Measurements from ENCODE around the gene FHIP1A. TPM values are rescaled to one million over a fixed set of nuclear protein-coding genes. Genes with fewer than 3 reads are reported as not detected.

FHIP1A gene
- total RNA-seq, 1 donor = under 0.01 TPM

DNA sequence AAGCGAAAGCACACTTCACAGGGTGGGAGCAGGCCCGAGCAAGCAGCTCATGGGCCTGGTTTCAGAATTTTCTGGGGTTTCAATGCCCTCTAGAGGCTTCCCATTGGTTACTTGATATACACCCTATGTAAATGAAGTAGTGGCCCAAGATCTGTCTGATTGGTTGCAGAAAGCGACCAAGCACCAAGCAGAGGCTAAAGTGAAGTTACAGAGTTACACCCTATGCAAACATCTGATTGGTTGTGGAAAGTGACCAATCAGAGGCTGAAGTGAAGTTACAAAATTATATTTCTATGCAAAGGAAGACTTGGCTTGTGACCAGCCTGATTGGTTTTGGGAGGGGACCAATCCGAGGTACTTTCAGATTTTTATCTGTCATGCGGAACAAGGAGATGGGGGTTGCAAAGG is 8.2 kb downstream of the FHIP1A start:
- DNase-seq (ENCODE audit: low read depth in 2 of 3, low spot score in 2 of 3) = peak in 1 of 3 donors; percentile 2

DNA sequence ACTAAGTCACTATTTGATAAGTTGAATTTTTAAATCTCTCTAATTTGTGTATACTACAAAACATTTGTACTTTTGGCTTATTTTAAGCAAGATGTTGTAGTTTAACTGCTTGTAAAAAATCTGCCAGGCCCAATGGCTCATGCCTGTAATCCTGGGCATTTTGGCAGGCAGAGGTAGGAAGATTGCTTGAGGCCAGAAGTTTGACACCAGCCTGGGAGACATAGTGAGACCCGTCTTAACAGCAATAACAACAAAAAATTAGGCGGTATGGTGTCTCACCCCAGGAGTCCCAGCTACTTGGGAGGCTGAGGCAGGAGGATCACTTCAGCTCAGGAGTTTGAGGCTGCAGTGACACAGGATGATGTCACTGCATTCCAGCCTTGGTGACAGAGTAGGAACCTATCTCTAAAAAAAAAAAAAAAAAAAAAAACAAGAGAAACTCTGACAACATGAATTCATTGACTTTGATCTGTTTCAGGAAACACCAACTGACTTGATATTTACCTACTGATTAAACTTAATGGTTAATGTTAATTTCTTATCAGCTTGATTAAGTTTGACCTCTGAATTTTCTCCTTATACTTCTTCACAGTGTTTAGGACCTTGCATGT is 8.9 kb downstream of the FHIP1A start:
- DNase-seq (ENCODE audit: low read depth in 2 of 3, low spot score in 2 of 3) = no peak

DNA sequence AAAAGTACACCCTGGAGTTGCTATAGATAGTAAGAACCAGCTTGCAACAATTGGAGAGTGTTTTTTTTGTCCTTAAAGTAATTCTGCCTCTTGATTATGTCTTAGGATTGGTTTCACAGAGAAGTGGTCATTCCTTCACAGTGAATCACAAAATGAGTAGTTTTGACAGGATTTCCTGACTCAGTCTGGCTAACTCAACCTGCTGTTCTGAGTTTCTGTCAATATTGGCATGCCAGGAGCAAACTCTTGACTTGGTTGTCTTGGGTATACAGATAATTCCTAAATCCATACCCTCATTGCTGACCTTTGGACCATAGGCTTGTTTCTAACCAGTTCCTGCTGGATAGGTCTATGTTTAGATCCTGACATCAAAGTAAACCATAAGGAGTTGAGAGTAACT is 9.4 kb downstream of the FHIP1A start:
- no peak for DNase-seq (ENCODE audit: low read depth in 2 of 3, low spot score in 2 of 3)

DNA sequence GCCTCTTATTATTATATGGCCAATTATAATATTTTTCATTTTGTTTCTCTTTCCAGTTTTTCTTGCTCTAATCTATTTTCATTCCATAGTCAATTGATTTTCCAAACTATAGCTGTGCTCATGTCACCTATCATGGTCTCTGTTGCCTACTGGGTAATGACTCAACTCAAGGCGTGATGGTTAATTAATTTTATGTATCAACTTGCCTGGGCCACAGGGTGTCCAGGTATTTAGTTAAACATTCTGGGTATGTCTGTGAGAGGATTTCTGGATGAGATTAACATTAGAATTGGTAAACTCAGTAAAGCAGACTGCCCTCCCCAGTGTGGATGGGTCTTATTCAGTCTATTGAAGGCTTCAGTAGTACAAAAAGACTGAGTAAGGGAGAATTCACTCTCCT is 9.9 kb downstream of the FHIP1A start:
- DNase-seq (ENCODE audit: low read depth in 2 of 3, low spot score in 2 of 3) = no peak

DNA sequence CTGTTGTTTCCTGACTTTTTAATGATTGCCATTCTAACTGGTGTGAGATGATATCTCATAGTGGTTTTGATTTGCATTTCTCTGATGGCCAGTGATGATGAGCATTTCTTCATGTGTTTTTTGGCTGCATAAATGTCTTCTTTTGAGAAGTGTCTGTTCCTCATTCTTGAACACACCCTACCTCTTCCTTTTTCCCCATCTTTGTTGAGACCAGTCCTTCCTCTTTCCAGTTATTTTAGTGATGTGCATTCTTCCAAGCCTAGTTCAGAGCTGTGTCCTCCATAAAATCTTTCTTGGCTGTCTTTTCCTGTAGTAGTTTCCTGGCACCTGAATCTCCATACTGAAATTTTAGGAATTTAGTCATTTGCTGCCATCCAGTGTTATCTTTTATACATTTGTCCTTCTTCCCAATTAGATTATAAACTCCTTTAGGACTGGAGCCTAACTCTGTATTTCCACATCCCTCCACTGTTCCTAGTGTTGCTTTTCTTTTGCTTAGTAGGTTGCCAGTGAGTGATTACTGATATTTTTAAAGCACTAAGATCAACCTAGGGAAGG is 11.4 kb downstream of the FHIP1A start:
- DNase-seq (ENCODE audit: low read depth in 2 of 3, low spot score in 2 of 3) = no peak

DNA sequence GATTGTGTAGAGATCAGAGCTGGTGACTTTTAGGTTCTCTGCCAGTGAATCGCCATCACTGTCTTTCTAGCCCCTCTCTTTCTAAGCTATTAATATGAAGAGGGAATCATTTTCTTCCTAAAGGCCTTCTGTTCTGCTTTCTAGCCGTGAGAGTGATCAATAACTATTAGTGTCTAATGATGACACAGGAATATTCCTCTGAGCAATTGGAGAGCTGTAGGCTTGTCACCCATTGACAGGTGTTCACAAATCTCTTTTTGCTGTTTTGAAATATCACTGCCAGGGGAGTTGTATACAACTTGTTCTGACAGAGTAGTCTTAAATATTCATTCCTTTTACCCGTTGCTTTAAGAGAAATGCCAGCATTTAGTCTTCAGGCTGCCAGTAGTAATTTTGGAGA is 13.9 kb downstream of the FHIP1A start:
- no peak for DNase-seq (ENCODE audit: low read depth in 2 of 3, low spot score in 2 of 3)

DNA sequence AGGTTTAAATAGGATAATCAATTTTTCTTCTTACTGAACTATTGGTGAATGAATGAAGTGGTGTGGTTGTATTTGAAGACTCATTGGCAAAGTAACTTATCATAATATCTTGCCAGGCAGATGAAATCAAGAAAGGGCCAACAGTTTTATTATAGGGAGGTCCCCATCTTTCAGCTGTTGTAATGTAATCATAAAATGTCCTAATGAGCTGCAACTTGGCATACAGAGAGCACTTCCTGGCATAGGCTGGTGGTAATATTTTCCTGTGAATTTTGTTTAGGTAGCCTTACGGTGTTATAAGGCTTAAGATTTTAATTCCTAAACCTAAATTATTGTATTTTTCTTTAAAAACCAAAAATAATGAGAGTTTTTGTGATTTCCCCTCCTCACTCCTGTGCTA is 17.5 kb downstream of the FHIP1A start:
- DNase-seq (ENCODE audit: low read depth in 2 of 3, low spot score in 2 of 3) = no peak

DNA sequence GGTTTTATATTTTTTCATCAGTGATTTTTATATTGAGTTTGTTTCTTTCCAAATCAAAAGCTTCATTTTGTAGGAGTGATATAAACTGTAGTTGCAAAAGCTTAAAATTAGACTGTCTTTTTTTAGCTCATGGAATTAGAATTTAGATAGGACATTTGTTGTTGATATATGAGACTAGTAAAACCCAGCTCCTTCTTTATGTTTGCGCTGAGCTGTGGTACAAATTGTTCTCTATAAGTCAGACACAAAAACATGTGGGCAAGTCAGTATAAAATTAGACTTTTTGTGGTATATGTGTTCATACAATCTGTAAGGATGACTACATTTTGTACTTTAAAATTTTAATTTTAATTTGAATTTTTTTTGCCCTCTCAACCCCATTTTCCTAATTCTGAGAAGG is 18.3 kb downstream of the FHIP1A start:
- no peak for DNase-seq (ENCODE audit: low read depth in 2 of 3, low spot score in 2 of 3)

DNA sequence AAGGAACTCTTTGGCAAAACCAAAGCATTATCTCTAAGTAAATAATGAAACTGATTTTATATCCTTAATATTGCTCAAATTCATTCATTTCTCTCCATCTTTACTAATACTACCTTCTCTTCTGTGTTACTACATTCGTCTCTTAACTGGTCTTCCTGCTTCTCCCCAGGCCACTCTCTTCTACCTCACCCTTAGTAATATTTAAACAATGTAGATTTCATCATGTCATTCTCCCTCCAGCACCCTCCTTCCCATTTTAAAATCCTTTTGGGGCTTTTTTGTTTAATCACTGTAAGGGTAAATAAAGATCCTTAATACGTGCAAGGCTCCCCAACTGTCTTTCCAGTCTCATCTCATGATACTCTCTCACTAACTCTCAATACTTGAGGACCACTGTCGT is 19.4 kb downstream of the FHIP1A start:
- no peak for DNase-seq (ENCODE audit: low read depth in 2 of 3, low spot score in 2 of 3)

DNA sequence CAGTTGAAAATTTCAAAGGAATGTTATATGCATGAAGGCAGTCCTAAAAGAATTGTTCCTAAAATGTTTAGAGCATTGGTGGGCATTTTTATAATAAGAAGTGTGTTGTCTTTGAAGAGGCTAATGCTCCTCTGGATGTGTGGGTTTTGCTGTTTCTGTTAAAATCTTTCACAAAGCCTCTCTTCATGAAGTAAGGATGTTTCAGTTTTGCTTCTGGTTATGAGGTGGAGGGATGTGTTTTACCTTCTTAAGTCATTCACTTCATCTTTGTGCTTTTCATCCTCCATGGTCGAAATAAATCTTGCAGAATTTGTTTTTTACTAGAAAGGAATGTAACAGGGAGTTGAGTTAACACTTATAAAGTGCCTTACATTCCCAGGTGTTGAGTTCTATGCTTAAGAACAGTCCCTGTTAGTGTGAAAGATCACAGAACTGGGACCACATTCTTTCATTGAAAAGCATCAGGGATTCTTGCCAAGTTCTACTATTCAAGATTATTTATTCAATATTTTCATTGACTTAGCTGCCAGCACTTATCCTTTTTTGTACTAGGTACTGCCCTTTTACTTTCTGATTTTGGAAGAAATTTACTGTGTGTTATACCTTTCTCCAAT is 21.1 kb downstream of the FHIP1A start:
- no peak for DNase-seq (ENCODE audit: low read depth in 2 of 3, low spot score in 2 of 3)

DNA sequence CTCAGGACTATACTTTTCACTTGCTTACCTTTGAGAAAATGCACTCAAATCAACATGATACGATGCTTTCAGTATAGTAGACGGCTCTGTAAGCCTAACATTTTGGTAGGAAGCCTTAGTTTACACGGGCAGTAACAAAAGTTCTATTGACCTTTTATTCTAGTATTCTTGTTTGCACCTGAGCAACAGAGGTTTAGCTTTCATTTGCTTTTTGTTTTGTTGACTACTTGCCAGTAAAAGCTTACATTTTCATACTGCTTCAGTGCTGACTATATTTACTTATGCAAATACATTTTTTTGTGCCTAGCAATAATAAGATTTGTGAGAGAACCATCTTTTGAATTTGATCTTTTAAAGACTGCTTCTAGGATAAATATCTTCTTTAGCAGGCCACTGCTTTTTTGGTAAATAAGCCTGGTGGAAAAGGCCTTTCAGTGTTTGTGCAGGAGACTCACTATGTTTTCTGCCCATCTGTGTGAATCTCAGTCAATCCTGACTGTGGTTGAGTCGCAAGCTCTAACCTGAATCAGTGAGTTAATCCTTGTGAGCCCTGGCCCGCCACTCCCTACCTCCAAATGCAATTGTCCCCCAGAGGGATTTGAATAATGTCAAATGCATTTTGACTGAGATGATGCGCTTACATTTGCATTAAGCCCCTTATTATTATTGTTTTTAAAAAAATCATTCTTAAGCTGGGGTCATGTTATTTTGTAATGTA is 21.9 kb downstream of the FHIP1A start:
- no peak for DNase-seq (ENCODE audit: low read depth in 2 of 3, low spot score in 2 of 3)

DNA sequence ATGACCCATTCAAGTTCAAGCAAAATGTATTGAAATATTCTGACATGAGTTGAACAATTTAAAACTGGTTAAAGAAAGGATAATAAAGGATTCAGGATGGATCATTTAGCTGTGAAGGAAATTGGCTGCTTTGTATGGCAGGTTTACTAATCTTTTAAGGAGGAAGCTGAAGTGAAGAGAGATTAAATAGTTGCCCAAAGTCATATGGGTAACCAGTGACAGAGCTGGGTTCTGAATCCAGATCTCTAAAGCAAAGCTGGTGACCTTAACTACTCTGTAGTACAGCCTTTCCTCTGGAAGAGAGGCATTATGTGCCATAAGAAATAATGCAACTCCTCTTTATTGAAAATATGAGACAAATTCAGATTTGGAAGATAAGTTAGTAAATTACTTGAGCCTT is 22.8 kb downstream of the FHIP1A start:
- DNase-seq (ENCODE audit: low read depth in 2 of 3, low spot score in 2 of 3) = no peak

DNA sequence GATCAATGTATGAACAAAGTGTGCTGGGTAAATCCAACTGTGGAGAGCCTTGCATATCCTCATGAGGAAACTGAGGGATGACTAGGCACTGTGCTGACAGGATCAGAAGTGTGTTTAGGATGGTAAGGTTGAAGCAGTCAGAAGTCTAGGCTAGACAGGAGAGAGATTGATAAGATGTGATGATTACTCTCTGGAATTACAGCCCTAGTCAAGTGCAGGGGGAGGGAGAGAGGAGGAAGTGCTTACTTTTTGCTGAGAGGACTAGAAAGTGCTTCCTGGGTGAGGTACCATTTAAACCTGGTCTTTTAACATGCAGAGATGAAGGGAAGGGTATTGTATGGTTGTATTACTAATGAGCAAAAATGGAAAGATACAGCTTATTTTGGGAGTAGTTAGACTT is 23.7 kb downstream of the FHIP1A start:
- no peak for DNase-seq (ENCODE audit: low read depth in 2 of 3, low spot score in 2 of 3)

DNA sequence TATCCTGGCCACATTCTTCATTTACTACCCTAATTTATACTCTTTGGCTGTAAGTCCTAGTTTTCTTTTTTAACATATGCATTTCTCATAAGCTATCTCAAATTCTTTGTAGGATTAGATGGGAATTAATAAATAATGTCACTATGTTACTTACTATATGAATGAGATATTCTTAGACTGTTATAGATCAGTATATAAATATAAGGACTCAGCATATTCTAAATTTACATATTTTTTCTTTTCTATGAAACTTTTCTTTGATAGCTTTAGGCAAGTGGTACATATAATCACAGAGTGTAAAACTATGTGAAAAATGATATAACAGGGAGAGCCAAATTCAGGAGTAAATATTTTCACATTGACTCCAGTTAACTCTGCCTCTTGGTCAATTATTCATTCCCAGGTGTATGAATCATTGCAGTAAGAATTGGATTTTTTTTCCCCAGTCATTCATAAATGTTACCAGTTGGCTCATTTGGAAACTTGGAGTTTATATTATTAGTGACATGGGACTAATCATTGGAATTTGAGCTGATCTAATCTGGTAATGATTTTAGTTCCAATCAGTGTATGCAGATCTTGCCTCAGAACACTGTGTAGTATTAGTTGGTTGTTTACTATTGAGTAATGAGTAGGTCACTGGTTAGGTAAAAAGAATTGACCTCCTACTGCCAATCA is 25.3 kb downstream of the FHIP1A start:
- no peak for DNase-seq (ENCODE audit: low read depth in 2 of 3, low spot score in 2 of 3)

DNA sequence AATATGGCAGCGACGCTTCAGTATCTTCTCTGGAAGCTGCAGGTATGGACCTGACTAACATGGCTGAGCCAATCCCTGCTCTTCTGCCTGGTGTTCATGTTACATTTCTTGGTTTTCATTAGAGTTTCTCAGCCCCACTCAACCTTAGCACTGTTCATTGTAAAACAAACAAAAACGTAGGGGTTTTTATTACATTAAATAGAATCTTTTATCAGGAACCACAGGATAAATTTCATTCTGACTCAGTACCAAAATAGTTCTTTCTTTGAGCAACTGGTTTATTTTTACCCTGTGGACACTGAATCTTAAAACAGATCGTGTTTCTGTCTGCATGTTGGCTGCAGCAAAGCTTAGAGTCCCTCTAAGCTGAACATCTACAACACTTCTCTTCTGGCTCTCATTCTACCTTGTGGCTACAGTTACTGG is 27.1 kb downstream of the FHIP1A start:
- DNase-seq (ENCODE audit: low read depth in 2 of 3, low spot score in 2 of 3) = no peak

DNA sequence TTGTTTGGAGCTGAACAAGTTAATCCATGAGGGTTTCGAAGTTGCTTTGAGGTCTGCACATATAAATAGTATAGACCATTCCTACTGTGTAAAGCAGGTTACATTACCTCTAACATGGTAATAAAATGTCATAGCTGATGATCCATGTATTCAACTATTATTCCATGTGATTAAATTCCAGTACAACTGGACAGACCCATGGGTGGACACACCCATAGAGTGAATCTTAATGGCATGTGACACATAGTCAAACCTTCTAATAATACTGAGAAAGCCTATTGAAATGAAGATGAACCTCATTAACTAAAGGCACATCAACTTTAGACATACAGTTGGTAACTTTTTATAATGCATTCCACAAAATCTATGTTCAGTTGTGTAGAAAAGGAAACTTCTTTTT is 28.5 kb downstream of the FHIP1A start:
- no peak for DNase-seq (ENCODE audit: low read depth in 2 of 3, low spot score in 2 of 3)

DNA sequence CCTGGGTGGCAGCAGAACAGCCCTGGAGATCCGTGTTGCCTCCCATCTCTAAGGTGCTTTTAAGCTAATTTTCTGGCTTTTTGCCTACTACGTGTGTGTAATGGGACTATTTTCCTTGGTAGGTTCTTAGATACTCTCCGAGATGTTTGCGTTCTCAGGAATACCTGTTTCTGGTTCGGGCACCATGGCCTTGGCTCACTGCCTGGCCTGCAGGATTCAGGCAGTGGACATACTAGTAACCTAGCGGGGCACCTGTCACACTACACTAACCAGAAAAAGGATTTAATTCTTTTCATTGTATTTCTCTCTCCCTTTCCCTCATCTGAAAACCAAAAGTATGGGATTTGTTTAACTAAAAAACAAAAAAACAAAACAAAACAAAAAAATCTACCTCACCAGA is 29.2 kb downstream of the FHIP1A start:
- no peak for DNase-seq (ENCODE audit: low read depth in 2 of 3, low spot score in 2 of 3)

DNA sequence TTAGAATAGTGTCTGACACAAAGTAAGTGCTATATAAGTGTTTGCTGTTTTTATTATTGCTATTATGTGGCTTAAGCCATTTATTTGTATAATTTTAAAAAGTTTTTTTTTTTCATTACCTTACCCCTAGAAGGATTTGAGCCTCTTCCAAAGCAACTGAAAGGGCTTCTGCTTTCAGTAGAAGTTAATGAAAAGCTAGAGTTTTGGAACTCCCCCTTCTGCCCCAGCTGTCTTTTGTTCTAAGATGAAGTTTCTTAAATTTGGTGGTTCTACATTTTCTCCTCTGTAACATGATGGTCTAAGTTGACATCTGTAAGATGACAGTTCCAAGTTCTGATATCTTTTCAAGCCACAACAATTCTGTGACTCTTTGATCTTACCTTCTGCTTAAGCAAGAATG is 30.3 kb downstream of the FHIP1A start:
- no peak for DNase-seq (ENCODE audit: low read depth in 2 of 3, low spot score in 2 of 3)

DNA sequence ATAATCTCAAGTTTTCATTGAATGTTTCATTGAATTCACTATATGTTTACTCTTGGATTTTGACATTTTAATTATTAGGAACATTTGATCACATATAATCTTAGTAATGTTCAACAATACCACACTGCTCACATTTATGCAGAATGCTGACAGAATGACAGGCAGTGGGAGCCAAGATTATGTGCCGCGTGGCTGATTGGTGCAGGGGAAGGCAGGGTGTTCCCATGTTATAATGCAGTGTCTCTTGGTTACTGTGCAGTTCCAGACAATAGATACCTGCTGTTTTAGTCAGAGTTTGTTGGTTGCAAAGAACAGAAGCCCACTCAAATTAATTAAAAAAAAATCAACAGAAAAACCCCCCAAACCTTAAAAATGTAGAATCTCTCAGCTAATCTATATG is 33.0 kb downstream of the FHIP1A start:
- DNase-seq (ENCODE audit: low read depth in 2 of 3, low spot score in 2 of 3) = no peak

DNA sequence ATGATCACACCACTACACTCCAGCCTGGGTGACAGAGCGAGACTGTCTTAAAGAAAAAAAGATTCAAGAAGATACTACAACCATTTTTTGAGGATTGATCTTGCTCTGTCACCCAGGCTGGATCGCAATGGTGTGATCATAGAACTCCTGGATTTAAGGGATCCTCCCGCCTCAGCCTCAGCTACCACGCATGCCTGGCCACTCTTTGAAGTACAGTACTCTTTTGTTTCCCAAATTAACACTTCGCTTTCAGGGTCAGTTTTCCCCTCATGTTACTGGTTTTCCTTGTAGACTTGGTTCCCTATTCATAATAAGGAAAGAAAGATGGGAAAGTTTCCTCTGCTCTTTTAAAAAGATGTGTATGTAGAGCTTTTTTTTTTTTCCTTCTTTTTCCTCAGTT is 34.3 kb downstream of the FHIP1A start:
- DNase-seq (ENCODE audit: low read depth in 2 of 3, low spot score in 2 of 3) = no peak

DNA sequence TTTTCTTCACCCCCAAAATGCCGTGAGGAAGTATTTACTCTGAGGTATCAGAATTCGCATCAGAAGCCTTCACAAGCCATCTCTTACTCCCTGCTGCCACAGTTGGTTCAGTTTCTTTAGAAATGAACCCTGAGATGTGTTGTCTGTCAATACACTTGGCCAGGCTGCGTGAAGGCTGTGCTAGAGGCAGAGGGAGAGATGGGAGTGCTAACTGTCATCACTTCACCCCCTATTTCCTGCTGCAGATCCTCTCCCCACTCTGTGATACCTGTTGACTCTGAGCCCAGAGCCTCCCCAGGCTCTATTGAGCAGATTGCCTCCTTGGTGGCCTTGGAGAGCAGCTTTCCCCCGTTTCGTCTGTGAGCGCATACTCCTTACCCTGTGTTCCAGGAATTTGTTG is 34.8 kb downstream of the FHIP1A start:
- no peak for DNase-seq (ENCODE audit: low read depth in 2 of 3, low spot score in 2 of 3)
